ENCODE data around the gene ATXN7L1. TPM values are rescaled to one million over a fixed set of nuclear protein-coding genes. Genes with fewer than 3 reads are reported as not detected.
"Not testable (repeated sequence)": the region's sequence is repeated elsewhere in the genome, so short reads cannot be mapped to it uniquely, and the experiment has no call there.

The ATXN7L1 gene
- total RNA-seq, 1 experiment from 2014 or later: 0.44 TPM

- DNase-seq (ENCODE audit: low spot score); in situ Hi-C loops (cut with HindIII; ENCODE audit: low sequenced_read_pairs): not testable (repeated sequence)
These were observed 85.9 kb downstream of the ATXN7L1 start for GRCh38 chr7:105790452-105790851.

DNA sequence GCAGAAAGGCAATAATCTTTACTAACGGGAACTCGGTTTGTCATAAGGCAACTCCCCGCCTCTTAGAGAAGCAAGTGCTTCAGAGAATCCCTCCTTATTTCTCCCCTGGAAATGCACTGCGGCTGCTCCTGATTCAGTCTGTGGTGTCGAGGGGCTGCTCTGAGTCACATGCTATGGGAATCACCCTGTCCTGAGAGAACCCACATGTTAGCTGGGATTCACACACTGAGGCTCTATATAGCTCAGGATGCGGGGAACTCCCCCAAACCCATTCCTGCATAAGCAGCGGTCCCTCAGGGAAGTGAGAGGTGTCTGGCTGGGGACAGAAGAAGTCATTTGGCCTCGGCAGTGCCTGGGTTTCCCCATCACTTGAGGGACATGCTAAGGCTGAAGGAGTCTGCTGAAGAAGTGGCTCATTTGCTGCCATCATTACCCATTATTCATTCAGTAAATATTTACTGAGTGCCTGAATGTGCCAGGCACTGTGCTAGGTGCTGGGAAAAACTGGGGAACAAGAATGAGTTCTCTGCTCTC lies 87.5 kb downstream of the ATXN7L1 start:
- in situ Hi-C loops (cut with HindIII; ENCODE audit: low sequenced_read_pairs): no loop called here
- no peak for DNase-seq (ENCODE audit: low spot score)

DNA sequence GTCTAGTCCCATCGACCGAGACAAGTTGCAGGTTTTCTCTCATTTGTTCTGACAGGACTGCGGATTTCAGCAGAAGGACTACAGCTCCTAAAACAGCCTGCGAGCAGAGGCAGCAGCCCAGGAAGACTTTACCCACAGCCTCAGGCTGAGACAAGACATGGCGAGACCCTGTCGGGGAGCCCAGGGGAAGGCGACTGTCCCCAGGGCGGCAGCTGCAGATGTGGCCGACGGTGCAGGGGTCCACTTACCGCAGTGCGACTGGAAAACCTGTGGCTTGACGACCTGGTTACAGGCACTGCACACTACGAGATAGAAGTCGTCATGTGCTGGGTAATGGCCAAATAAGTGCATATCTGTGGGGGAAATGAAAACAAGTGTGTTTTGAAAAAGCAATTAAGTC lies 88.0 kb downstream of the ATXN7L1 start:
- no peak for DNase-seq (ENCODE audit: low spot score)
- in situ Hi-C loops (cut with HindIII; ENCODE audit: low sequenced_read_pairs): no loop called here

- DNase-seq (ENCODE audit: low spot score): no peak
- in situ Hi-C loops (cut with HindIII; ENCODE audit: low sequenced_read_pairs): no loop called here
These were observed 88.6 kb downstream of the ATXN7L1 start for GRCh38 chr7:105787793-105788192.

DNA sequence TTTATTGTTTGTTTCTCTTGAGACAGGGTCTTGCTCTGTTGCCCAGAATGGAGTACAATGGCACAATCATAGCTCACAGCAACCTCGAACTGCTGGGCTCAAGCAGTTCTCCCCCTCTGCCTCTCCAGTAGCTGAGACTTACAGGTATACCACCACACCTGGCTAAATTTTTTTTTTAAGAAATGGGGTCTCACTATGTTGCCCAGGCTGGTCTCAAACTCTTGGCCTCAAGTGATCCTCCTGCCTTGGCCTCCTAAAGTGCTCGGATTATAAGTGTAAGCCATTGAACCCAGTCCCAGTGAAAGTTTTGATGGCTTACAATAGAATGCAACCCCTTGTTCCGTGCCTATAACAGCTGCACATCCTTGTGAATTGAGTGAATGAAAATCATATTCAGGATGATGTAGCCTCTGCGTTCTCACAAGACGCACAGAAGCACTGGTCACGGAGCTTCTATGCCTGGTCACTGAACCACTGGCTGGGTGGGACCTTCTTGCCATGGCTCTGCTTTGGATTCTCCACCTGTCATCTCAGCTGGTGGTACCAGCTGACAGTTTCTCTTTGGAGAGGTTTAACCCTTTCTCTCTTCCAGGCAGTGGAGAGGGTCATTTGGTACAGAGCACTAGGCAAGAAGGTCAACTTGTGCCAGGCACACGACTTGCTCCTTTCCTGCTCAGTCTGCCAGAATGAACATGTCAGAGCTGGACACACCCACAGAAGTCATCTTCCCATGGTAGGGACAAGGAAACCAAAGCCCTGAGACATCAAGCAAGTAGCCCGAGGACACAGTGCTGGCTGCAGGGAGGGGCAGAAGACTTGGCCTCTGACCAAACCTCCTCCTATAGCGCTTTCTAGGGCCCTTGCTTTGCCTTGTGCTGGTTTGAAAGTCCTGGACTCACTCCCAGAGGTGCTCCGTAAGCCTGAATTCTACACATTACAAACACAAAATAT lies 89.6 kb downstream of the ATXN7L1 start:
- DNase-seq (ENCODE audit: low spot score): no peak
- in situ Hi-C loops (cut with HindIII; ENCODE audit: low sequenced_read_pairs): no loop called here

- in situ Hi-C loops (cut with HindIII; ENCODE audit: low sequenced_read_pairs): no loop called here
- DNase-seq (ENCODE audit: low spot score): no peak
These were observed 93.9 kb downstream of the ATXN7L1 start for GRCh38 chr7:105782391-105783042.

GRCh38 chr7:105779856-105780780 lies 96.3 kb downstream of the ATXN7L1 start:
- in situ Hi-C loops (cut with HindIII; ENCODE audit: low sequenced_read_pairs): no loop called here
- DNase-seq (ENCODE audit: low spot score): peak; percentile 90

GRCh38 chr7:105778956-105779355 lies 97.4 kb downstream of the ATXN7L1 start:
- DNase-seq (ENCODE audit: low spot score): no peak
- in situ Hi-C loops (cut with HindIII; ENCODE audit: low sequenced_read_pairs): no loop called here

DNA sequence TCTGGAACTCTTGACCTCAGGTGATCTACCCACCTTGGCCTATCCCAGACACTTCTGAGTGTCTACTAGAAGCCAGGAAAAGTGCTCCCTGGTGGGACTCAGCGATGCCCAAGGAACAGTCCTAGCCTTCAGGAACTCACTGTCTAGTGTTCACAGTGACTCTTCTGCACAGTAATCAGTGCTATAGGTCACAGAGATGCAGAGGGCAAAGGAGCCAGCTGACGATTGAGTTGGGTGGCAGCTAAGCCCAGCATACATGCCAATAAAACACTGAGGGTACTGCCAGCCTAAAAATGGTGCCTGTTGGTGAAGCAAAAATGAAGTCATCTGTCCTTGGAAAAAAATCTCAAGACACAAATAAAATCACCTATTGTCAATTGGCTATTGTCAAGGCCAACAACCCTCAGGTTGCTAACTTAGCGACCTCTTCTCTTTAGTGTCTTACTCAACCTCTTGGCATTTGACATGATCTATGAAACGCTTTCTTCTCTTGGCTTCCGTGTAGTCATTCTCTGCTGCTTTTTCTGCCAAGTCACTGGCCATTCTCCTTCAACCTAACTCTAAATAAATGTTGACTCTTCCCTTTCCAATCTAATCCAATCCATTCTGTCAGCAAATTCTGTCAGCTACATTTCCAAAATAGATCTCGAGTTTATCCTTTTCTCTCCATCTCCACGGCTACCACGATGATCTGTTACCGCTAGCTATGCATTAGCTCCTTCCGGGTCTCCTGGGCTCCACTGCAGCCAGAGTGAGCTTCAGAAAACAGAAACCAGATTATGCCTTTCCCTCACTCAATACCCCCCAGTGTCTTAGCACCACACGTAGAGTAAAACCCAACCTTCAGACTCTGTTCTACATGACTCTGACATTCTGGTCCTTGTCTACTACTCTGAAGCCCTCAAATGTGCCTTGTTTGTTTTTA lies 99.2 kb downstream of the ATXN7L1 start:
- no peak for DNase-seq (ENCODE audit: low spot score)
- in situ Hi-C loops (cut with HindIII; ENCODE audit: low sequenced_read_pairs): no loop called here

- in situ Hi-C loops (cut with HindIII; ENCODE audit: low sequenced_read_pairs): no loop called here
- DNase-seq (ENCODE audit: low spot score): no peak
These were observed 100.2 kb downstream of the ATXN7L1 start for GRCh38 chr7:105776068-105776790.

DNA sequence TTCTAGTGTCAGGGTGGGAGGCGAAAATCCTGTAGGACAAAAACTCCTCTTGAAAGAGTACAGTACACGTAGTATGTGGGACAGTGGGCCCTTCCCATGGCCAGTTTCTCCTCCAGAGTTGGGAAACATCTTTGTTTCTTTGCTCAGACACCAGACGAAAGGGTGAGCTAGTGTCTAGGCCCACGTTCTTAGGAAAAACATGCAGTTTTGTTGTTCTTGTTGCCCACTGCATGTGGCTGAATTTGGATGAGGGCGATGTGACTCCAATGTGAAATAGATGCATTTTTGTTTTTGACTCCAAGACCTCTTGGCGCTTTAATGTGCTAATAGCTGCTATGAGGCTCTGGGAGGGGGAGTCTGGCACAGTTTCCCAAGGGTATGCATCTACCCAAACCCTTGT lies 100.8 kb downstream of the ATXN7L1 start:
- in situ Hi-C loops (cut with HindIII; ENCODE audit: low sequenced_read_pairs): no loop called here
- no peak for DNase-seq (ENCODE audit: low spot score)

- in situ Hi-C loops (cut with HindIII; ENCODE audit: low sequenced_read_pairs): no loop called here
- no peak for DNase-seq (ENCODE audit: low spot score)
These were observed 103.4 kb downstream of the ATXN7L1 start for GRCh38 chr7:105773030-105773460.

DNA sequence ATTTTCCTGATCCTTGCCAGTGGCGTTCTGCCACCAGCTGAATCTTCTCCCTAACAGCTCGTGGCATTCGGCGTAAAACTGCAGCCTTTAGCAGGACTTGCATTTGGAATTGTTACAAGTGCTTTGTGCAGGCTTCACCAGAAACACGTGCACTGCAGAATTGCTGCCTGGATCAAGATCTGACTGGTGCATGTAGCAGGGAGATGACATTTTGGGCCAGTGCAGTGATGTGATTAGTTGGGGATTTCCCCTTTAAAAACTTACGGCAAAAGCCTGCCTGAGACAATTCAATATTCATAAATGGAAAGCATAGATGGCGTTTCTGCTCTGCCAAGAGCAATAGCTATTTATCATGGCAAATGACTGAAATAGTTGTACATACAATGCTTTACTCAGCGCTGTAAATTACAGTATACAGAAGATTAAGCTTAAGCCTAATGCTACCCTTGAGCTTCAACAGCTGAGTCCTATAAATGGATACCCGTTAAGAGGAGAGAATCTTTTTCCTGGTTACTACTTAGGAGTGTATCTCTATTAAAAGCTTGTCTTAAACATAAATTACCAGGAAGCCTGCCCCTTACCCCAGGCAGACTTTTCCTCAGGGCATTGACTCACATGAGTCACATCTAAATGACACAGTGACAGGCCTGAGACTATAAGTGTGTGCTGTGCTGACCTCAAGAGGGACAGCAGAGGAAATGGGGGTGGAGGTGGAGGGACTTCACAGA lies 106.3 kb downstream of the ATXN7L1 start:
- in situ Hi-C loops (cut with HindIII; ENCODE audit: low sequenced_read_pairs): no loop called here
- DNase-seq (ENCODE audit: low spot score): no peak

- in situ Hi-C loops (cut with HindIII; ENCODE audit: low sequenced_read_pairs): no loop called here
- DNase-seq (ENCODE audit: low spot score): no peak
These were observed 107.4 kb downstream of the ATXN7L1 start for GRCh38 chr7:105768898-105769507.

DNA sequence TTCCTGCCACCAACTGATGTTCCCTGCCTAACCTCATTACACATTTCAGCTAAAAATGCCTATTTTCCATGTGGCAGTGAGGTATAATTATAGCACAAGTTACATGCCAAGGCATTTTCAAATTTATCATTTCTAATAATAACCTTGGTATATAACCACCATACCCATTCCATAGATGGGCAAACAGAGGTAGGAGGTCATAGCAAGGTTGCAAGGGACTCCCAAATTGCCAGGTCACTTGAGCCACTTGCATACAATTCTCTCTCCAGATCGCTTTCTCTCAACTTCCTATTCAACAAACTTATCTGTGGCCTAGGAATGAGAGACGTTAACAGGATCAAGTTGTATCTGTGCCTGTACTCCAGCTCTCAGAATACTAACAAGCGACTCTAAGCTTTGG lies 108.3 kb downstream of the ATXN7L1 start:
- no peak for DNase-seq (ENCODE audit: low spot score)
- in situ Hi-C loops (cut with HindIII; ENCODE audit: low sequenced_read_pairs): no loop called here

DNA sequence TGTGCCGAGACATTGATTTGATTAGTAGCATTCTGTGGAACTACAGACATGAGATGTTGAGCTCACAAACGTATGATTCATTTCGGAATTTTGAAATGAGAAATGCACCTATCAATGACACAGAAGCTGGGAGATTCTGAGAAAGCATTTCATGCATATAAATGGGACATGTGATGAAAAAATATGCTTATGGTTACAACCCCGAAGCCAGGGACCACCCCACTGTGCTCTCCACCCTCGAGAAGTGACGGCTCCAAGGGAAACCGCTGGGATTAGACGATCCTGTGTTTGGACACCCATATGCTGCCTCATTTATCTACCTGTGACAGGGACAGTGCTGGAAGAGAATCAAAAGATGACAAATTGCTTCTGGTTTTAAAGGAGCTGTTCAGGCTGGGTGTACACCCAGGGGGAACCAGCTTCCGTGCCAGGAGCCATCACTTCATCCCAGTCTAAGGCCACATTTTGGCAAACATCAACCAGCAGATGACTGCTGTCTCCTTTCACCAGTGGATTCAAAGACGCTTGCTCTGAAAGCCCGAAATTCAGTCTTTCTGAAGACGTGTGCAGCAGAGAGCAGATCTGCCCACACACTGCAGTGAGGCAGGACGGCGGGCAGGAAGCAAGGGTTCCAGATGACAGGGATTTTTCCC lies 109.9 kb downstream of the ATXN7L1 start:
- in situ Hi-C loops (cut with HindIII; ENCODE audit: low sequenced_read_pairs): no loop called here
- peak; percentile 81 for DNase-seq (ENCODE audit: low spot score)

All from G401 (cell line).